Subcutaneous adipose tissue (tissue), 4 donors: ENCODE results near the gene RERE. TPM values are rescaled to one million over a fixed set of nuclear protein-coding genes. Genes with fewer than 3 reads are reported as not detected.

Experiments used
- small RNA-seq: library from RNA; depleted of rRNA; stranded (forward); fragments of <200 nt; gene quantifications from one replicate; pipeline ENCODE3, GENCODE V24; 2016
- total RNA-seq, 4 donors: library from RNA; depleted of rRNA; stranded (reverse); fragments of >200 nt; gene quantifications; one replicate each; pipeline ENCODE4 v1.1.0, GENCODE V29; 2016
- TF ChIP-seq, protein P1 (sequence below): fragments of 450-650 bp; IDR thresholded peaks from one replicate; pipeline ENCODE4 v1.5.1; 2016; ENCODE audit warnings: low read depth, mild to moderate bottlenecking, control low read depth, antibody characterized with exemption, moderate library complexity

The RERE gene
- total RNA-seq, 4 donors from 2014 or later: 67.0 to 91.4 (median 83.1) TPM

DNA sequence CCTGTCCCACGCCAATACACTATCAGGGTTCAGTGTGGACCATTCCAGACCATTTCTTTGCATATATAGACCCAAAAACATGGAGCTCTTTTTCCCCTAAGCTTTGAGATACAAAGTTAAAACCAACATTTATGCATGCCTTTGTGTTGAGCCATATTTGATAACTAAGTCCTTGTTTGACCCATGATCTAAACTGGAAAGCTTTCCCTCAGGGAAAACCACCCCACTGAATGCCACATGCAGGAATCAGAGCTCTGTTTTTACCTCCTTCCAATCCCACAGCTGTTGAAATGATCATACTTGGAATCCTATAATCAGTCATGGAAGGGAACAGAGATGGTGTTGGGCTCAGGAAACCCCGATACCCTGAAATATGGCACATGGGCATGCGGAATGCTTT lies 514.3 kb downstream of the RERE start:
- TF ChIP-seq, protein P1, sequence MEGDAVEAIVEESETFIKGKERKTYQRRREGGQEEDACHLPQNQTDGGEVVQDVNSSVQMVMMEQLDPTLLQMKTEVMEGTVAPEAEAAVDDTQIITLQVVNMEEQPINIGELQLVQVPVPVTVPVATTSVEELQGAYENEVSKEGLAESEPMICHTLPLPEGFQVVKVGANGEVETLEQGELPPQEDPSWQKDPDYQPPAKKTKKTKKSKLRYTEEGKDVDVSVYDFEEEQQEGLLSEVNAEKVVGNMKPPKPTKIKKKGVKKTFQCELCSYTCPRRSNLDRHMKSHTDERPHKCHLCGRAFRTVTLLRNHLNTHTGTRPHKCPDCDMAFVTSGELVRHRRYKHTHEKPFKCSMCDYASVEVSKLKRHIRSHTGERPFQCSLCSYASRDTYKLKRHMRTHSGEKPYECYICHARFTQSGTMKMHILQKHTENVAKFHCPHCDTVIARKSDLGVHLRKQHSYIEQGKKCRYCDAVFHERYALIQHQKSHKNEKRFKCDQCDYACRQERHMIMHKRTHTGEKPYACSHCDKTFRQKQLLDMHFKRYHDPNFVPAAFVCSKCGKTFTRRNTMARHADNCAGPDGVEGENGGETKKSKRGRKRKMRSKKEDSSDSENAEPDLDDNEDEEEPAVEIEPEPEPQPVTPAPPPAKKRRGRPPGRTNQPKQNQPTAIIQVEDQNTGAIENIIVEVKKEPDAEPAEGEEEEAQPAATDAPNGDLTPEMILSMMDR: no peak

Small RNA genes within 50 kb of the gene (small RNA-seq; reads per million reads assigned to genes)
- gene MIR6728 (not detected), gene RF00019 (0.49 reads per million), gene RF00599 (not detected)

Other genes with a start within 250 kb of the RERE start
- gene ENO1, start 61.0 kb upstream of the RERE start, total RNA-seq: 100 to 1,000 TPM; 390 to 481 (median 441) TPM
- gene CA6, start 128.2 kb upstream of the RERE start, total RNA-seq: not detected
- gene SLC2A7, start 208.8 kb upstream of the RERE start, total RNA-seq: not detected